ENCODE data around the gene DRC7. TPM values are rescaled to one million over a fixed set of nuclear protein-coding genes. Genes with fewer than 3 reads are reported as not detected.
A peak's percentile ranks its signal among the peaks of the same experiment; 100 is the strongest.

DRC7 gene
- total RNA-seq, 1 donor from 2014 or later: not detected

DNA sequence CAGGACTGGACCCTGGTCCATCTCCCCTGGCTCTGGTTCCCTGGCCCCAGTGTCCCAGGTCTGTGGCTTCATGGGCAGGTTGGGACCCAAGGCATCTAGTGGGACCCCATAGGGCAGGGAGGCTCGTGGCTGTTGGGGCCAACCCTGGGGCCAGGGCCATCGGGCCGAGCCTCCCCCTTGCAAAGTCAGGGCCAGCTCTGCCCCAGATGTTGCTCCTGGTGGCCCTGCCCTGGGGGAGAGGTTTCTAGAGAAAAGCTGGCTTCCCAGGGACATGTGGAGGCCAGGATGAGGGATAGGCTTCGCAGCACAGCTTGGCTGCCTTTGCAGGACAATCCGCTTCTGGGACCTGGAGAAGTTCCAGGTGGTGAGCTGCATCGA, 57.6 kb downstream of the DRC7 start:
- Mint-ChIP-seq H3K36me3 (ENCODE audit: low read depth) (peaks cover 6% of the 10 kb centered on the region), H3K4me1 (ENCODE audit: low read depth) (no peaks in the 10 kb centered on the region), H3K27me3 (ENCODE audit: low read depth) (no peaks in the 10 kb centered on the region), H3K4me3 (ENCODE audit: unreplicated experiment) (no peak overlapping the region), H3K27ac (ENCODE audit: unreplicated experiment) (no peak overlapping the region), H3K9me3 (ENCODE audit: low read depth) (no peaks in the 10 kb centered on the region)
- TF ChIP-seq, protein P1, sequence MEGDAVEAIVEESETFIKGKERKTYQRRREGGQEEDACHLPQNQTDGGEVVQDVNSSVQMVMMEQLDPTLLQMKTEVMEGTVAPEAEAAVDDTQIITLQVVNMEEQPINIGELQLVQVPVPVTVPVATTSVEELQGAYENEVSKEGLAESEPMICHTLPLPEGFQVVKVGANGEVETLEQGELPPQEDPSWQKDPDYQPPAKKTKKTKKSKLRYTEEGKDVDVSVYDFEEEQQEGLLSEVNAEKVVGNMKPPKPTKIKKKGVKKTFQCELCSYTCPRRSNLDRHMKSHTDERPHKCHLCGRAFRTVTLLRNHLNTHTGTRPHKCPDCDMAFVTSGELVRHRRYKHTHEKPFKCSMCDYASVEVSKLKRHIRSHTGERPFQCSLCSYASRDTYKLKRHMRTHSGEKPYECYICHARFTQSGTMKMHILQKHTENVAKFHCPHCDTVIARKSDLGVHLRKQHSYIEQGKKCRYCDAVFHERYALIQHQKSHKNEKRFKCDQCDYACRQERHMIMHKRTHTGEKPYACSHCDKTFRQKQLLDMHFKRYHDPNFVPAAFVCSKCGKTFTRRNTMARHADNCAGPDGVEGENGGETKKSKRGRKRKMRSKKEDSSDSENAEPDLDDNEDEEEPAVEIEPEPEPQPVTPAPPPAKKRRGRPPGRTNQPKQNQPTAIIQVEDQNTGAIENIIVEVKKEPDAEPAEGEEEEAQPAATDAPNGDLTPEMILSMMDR (IDR thresholded peaks at IDR 0.05): no peak
- DNase-seq (ENCODE audit: low spot score): no peak

- TF ChIP-seq, protein P1 (IDR thresholded peaks at IDR 0.05): no peak
- H3K9me3 Mint-ChIP-seq (ENCODE audit: low read depth): no peaks in the 10 kb centered on the region
- no peak overlapping the region for H3K27ac Mint-ChIP-seq (ENCODE audit: unreplicated experiment)
- H3K36me3 Mint-ChIP-seq (ENCODE audit: low read depth): peaks cover 6% of the 10 kb centered on the region
- H3K4me1 Mint-ChIP-seq (ENCODE audit: low read depth): no peaks in the 10 kb centered on the region
- H3K27me3 Mint-ChIP-seq (ENCODE audit: low read depth): no peaks in the 10 kb centered on the region
- DNase-seq (ENCODE audit: low spot score): peak; percentile 95
- H3K4me3 Mint-ChIP-seq (ENCODE audit: unreplicated experiment): no peak overlapping the region
These were observed 58.2 kb downstream of the DRC7 start for GRCh38 chr16:57752581-57753447.

GRCh38 chr16:57753448-57754353, 59.1 kb downstream of the DRC7 start:
- H3K9me3 Mint-ChIP-seq (ENCODE audit: low read depth): no peaks in the 10 kb centered on the region
- no peaks in the 10 kb centered on the region for H3K27me3 Mint-ChIP-seq (ENCODE audit: low read depth)
- TF ChIP-seq, protein P1 (IDR thresholded peaks at IDR 0.05): no peak
- no peaks in the 10 kb centered on the region for H3K4me1 Mint-ChIP-seq (ENCODE audit: low read depth)
- peak; percentile 91 for DNase-seq (ENCODE audit: low spot score)
- peaks cover 6% of the 10 kb centered on the region for H3K36me3 Mint-ChIP-seq (ENCODE audit: low read depth)
- H3K27ac Mint-ChIP-seq (ENCODE audit: unreplicated experiment): no peak overlapping the region
- H3K4me3 Mint-ChIP-seq (ENCODE audit: unreplicated experiment): no peak overlapping the region

DNA sequence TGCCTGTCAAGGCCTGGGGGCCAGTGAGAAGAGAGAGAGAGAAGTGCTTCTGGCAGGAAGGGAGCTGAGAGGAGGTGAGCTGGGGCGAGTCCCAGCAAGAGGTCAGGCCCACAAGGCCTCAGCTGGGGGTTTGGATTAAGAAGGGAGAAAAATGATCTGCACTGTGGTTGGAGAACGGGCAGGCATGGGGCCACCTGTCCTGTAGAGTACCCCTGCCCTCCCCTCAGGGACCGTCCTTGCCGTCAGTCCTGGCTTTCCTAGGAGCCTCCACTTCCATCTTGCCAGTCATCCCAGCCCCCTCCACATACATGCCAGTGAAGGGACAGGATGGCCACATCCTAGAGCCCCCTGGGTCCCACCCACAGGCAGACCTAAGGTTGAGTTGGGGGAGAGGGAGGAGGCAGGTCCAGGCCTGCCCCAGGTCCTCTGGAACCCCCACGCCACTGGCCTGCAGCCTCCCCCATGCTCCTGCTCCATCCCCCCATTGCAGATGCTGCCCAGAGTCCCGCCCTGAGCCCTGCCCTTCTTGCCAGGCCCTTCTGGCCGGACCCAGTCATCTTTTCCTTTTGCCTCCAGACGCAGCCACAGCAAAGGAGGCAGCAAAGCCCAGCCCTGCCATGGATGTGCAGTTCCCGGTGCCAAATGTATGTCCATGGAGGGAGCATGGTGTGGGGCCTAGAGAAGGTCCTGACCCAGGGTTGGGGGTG, 59.9 kb downstream of the DRC7 start:
- Mint-ChIP-seq H3K36me3 (ENCODE audit: low read depth) (peaks cover 6% of the 10 kb centered on the region), H3K9me3 (ENCODE audit: low read depth) (no peaks in the 10 kb centered on the region), H3K4me1 (ENCODE audit: low read depth) (no peaks in the 10 kb centered on the region), H3K27me3 (ENCODE audit: low read depth) (no peaks in the 10 kb centered on the region), H3K27ac (ENCODE audit: unreplicated experiment) (no peak overlapping the region), H3K4me3 (ENCODE audit: unreplicated experiment) (no peak overlapping the region)
- TF ChIP-seq, protein P1 (IDR thresholded peaks at IDR 0.05): no peak
- peak; percentile 84 for DNase-seq (ENCODE audit: low spot score)

Measured in chondrocyte (in vitro differentiated cells).